GM19467 (cell line): ENCODE results near the gene TSC2.
"Not testable (repeated sequence)": the region's sequence is repeated elsewhere in the genome, so short reads cannot be mapped to it uniquely, and the experiment has no call there.

ENCODE experiments used
- ATAC-seq: cut with Tn5 transposase; IDR thresholded peaks from one replicate; pipeline ENCODE4 v1.9.1; 2021; ENCODE audit warnings: mild to moderate bottlenecking, moderate library complexity; ENCODE audit not compliant: unreplicated experiment

TSC2 gene

GRCh38 chr16:2009791-2010510 lies 37.8 kb upstream of the TSC2 start, which contains the start of gene ZNF598:
Gene ZNF598 (minus strand): TSS chr16:2009821.
- peak; percentile 78 for ATAC-seq

DNA sequence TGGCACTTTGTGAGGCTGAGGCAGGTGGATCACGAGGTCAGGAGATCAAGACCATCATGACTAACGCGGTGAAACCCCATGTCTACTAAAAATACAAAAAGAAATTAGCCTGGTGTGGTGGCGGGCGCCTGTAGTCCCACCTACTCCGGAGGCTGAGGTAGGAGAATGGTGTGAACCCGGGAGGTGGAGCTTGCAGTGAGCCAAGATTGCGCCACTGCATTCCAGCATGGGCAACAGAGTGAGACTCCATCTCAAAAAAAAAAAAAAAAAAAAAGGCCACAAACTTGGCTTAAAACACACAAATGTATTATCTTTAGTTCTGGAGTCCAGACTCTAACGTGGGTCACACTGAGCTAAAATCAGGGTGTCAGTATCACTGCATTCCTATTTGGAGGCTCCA lies 36.1 kb upstream of the TSC2 start:
- not testable (repeated sequence) for ATAC-seq

DNA sequence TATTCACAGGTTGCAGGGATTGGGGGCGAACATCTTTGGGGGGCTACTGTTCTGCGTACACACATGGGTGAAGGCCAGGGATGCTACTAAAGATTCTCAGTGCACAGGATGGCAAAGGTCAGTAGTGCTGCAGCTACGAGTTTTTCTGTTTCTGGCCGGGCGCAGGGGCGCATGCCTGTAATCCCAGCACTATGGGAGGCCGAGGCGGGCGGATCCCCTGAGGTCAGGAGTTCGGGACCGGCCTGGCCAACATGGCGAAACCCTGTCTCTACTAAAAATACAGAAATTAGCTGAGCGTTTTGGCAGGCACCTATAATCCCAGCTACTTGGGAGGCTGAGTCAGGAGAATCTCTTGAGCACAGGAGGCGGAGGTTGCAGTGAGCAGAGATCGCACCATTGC lies 34.3 kb upstream of the TSC2 start:
- no peak for ATAC-seq

- ATAC-seq: no peak
These were observed 32.5 kb upstream of the TSC2 start for GRCh38 chr16:2015117-2015946.

GRCh38 chr16:2015947-2016208 lies 31.9 kb upstream of the TSC2 start:
- no peak for ATAC-seq

DNA sequence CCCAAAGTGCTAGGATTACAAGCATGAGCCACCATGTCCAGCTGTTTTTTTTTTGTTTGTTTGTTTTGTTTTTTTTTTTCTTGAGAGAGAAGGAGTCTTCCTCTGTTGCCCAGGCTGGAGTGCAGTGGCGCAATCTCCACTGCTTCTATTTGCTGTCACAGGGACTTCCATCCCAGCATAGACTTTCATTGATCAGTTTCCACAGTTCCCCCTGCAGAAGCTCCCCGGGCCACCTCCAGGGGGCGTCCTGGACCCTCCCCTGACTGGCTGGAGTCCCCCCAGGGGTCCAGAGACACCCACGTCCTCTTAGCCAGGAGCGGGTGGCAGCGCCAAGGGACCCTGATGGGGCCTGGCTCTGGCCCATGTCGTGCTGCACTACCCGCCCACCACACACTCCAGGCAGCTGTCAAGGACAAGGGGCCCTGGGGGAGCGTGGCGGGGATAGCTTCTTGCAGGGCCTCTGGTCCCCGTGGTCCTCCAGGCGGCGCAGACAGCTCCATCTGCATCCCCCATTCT lies 31.3 kb upstream of the TSC2 start:
- ATAC-seq: no peak

DNA sequence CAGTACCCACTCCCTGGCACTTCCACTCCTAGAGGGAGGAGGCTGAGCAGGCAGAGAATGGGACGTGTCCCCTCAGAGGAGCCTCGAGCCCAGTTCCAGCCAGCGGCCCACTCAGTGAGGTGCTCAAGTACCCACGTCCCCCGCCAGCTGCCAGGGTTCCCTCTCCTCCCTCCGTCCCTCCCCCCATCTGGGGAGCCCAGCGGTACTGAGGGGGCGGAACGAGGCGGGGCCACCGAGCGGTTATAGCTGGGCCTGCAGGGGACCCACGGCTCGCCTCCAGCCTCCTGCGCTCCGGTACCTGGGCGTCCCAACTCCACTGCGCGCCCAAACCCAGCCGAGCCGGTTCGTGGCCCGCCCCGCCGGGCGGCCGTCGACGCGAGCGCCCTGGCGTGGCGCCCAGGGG lies 28.3 kb upstream of the TSC2 start, which contains the start of gene NPW:
NPW (plus strand) TSS at position 268 of the 403 bp plus-strand sequence.
- ATAC-seq: no peak

- no peak for ATAC-seq
These were observed 27.6 kb upstream of the TSC2 start for GRCh38 chr16:2019921-2020831.

- no peak for ATAC-seq
These were observed 25.1 kb upstream of the TSC2 start for GRCh38 chr16:2022723-2023091.

DNA sequence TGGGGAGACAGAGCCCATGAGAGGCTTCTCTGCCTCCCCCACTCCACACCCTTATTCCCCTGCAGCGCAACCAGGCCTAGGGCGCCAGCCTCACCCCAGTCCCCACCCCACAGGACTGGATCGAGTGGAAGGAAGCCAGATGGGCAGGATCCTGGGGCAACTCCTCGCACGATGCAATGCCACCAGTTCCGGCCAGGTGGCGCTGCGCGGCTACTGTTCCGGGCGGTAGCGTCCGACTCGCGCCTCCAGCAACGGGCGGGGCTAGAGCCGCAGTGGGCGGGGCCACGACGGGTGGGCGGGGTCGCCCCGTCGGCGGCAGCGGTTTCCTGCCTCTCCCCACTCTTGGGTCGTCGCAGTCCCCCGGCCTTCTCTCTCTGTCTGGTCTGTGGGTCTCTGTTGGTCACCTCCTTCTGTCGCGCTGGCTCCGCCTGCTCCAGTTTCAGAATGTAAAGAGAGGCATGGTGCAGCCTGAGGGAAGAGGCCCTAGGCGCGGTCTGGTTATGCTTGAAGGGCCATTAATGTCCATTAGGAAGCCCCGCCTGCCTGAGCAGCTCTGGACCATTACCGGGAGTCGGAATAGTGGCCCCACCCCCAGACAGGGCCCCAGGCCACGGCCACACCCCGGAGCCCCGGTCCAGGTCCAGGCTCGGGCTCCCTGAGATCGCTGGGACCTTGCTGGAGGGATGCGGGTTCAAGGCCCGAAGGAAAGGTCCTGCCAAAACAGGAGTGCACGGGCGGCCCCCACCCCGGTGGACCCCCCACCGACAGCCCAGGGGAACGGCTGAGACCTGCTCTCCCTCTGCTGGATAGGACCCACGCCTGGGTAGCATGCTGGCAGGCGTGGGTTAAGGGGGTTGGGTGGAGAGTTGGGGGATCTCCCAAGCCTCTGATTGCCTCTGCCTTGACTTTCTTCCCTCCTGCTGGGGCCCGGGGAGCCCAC lies 24.4 kb upstream of the TSC2 start:
- ATAC-seq: peak; percentile 72

DNA sequence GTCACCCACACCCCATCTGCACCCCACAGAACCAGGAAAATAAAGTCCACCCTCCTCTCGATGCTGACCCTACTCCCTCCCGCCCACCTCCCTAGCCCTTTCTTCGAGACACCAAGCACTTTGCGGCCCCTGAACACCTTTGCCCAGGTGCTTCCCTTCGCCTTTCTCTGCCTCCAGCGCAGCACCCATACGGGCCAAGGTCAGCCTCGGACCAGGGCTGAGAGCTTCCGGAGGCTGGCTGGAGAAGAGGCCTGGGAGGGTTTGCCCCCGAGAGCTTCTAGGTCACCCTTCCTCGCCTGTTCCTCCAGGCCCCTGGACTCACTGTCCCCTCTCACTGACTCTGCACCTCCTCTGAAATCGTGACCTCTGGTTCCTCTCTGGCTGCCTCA lies 23.8 kb upstream of the TSC2 start:
- ATAC-seq: no peak

DNA sequence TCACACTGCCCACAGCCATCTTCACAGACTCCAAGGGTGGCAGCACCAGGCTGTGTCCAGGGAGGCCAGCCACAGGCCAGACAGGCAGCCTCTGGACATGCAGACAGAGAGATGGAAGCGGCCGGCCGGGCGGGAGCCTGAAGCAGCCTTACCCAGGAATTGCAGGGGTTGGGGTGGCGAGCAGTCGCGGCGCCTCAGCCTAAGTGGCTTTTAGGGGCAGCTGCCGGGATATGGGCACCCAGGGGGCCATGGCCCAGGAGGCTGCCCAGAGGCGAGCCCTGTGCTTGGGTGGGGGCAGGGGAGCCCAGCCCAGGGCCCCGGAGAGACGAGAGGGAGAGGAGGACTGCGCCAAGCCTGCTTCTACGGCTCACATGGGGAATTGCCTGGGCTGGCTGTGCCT lies 22.5 kb upstream of the TSC2 start:
- no peak for ATAC-seq

- ATAC-seq: no peak
These were observed 21.8 kb upstream of the TSC2 start for GRCh38 chr16:2025878-2026460.

DNA sequence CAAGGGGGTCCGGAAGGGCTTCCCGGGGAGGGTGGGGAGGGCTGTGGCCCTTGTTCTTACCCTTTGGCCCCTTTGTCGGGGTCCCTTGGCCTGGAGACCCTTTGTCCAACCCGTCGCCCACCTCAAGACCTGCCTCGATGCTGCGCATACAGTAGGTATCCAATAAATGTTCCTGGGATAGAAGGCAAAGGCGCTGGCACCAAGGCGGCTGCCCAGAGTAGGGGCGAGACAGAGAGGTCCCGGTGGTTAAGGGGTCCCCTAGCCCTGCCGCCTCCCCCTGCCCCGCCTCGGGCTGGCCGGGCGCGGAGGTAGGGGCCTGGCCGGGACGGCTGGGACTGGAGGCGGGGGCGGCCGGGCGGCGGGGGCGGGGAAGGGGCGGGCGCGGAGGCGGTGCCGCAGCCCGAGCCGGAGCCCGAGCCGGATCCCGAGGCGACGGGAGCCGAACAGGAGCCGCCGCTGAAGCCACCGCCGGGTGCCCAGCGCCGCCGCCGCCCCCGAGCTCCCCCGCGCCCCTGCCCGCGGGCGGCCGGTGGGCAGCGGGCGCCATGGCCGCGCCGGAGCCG lies 21.2 kb upstream of the TSC2 start, which contains the start of gene NHERF2:
NHERF2 (plus strand) TSS at position 442 of the 563 bp plus-strand sequence; CDS start at position 546, 104 bp downstream.
- no peak for ATAC-seq

GRCh38 chr16:2027024-2028010 lies 20.5 kb upstream of the TSC2 start:
- ATAC-seq: no peak

- no peak for ATAC-seq
These were observed 19.6 kb upstream of the TSC2 start for GRCh38 chr16:2028146-2028545.

GRCh38 chr16:2028620-2029220 lies 19.1 kb upstream of the TSC2 start:
- ATAC-seq: no peak

DNA sequence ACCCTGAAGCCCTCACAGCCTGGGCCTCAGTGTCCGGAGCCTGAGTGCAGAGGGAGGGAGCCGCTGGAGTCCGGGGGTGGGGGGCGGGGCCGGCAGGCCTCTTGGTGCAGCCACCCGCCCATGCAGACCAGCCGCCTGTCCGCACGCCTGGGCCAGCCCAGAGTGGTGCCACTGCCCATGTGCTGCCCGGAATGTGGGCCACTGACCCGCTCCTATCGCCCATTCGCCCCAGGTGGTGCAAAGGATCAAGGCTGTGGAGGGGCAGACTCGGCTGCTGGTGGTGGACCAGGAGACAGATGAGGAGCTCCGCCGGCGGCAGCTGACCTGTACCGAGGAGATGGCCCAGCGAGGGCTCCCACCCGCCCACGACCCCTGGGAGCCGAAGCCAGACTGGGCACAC lies 18.4 kb upstream of the TSC2 start:
- no peak for ATAC-seq
